GM12801 (cell line): ENCODE results near the gene SLC16A3.

Source experiments
- TF ChIP-seq, protein P1 (sequence below): IDR thresholded peaks from one replicate; pipeline ENCODE4 v1.5.1; 2011; ENCODE audit warnings: control low read depth; ENCODE audit not compliant: insufficient read length; ENCODE audit errors: extremely low read depth

Gene SLC16A3

DNA sequence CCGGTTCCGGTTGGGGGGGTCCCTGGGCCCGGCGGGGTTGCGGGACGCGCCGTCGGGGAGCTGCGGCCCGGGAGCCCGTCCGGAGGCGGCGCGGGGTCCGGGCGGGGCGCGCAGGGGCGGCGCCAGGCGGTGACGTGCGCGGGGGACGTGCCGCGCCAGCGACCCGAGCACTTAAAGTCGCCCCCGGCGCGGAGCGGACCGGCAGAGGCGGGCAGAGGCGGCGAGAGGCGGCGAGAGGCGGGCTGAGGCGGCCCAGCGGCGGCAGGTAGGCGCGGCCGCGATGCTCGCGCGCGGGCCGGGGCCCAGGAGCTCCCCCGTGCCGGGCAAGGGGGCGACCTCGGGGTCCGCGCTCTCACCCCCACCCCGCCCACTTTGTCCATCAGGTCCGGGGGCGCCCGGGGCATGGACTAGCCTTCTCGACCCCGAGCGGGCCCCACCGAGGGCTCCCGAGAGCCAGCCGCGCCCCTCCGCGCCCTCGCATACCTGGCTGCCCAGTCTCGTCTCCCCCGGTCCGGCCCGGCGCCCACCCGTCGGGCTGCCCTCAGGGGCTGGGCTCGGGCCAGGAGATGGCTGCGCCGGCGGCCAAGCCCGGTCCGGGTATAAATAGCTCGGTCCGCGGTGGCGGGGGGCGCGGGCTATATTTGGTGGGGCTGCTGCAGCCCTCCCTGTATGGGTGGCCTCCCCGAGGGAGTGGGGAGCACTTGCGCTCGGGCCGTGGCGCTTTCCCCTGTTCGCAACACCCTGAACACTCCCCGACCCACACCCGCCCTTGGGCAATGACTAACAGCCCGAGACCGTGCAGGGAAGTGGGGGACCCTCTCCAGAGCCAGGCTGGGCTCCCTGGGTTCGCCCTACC, at the start of gene SLC16A3:
SLC16A3 (plus strand) TSS at position 201 of the 856 bp plus-strand sequence. CDS start 6,967 bp downstream, outside the sequence.
- TF ChIP-seq, protein P1, sequence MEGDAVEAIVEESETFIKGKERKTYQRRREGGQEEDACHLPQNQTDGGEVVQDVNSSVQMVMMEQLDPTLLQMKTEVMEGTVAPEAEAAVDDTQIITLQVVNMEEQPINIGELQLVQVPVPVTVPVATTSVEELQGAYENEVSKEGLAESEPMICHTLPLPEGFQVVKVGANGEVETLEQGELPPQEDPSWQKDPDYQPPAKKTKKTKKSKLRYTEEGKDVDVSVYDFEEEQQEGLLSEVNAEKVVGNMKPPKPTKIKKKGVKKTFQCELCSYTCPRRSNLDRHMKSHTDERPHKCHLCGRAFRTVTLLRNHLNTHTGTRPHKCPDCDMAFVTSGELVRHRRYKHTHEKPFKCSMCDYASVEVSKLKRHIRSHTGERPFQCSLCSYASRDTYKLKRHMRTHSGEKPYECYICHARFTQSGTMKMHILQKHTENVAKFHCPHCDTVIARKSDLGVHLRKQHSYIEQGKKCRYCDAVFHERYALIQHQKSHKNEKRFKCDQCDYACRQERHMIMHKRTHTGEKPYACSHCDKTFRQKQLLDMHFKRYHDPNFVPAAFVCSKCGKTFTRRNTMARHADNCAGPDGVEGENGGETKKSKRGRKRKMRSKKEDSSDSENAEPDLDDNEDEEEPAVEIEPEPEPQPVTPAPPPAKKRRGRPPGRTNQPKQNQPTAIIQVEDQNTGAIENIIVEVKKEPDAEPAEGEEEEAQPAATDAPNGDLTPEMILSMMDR, result no peak

DNA sequence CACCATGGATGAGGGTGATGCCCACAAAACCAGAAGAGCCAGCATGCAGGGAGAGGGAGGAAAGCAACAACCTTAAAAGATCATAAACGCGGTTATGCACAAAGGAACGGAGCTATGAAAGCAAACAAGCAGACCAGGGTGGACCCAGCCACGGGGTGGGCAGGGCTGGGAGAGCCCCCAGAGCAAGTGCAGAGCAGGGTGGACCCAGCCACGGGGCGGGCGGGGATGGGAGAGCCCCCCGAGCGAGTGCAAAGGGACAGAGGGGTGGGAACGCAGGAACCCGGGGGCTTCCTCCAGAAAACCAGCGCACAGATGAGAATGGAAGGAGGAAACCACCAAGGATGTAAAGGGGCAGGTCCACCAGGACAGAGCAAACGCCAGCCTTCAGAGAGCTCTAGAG, 49.4 kb upstream of the SLC16A3 start:
- TF ChIP-seq, protein P1, result no peak

DNA sequence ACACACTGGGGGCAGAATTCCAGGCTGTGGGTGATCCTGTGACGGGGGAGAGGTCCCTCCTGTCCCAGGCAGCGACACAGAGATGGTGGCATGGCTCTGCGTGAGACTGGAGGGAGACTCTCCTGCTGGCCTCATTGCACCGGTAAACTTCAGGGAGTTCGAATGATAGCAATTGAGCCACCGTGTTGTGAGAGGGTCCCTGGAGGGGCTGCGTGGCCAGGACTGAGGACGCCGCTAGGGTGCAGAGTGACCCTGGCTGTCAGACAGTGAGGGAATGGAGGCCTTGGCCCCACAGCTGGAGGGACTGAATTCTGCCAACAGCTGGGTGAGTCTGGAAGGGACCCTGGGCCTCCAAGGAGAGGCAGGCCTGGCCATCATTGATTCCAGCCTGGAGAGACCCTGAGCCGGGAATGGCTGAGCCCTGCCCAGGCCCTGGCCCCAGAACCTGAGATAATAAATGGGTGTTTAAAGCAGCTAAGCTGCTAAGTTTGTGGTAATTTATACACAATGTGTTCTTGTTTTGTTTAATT, 48.8 kb upstream of the SLC16A3 start:
- TF ChIP-seq, protein P1, result no peak

DNA sequence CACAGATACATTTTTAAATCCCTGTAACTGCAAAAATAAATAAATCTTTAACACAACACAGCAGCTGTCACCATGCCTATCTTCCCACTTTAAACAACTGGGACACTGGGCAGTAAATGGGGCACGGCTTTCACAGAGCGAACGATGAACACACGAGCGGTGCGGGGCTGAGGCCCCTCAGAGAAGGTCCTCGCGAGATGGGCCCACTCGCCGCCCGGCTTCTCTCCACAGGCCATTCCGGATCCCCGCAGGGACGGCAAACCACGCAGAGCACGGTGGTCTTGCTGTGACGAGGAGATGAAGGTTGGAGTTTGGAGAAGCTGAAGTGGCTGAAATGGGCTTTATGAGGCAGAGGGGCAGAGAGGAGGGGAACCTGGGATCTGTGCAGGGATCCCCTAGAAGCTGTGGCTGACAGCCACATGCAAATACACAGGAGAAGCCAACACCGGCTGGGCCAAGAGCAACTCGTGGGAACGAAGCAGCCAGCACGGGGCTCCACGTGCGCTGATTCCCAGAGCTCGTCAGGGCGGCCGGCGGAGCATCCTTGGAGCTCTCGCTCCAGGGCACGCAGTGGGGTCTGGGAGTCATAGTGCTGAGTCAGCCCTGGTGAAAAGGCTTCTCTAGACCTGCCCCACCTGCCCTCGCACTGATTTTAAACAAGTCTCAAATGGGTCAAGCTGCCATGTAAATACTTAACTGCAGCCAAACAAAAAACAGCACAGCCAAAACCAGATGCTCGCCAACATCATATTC, 47.9 kb upstream of the SLC16A3 start:
- TF ChIP-seq, protein P1, result no peak

DNA sequence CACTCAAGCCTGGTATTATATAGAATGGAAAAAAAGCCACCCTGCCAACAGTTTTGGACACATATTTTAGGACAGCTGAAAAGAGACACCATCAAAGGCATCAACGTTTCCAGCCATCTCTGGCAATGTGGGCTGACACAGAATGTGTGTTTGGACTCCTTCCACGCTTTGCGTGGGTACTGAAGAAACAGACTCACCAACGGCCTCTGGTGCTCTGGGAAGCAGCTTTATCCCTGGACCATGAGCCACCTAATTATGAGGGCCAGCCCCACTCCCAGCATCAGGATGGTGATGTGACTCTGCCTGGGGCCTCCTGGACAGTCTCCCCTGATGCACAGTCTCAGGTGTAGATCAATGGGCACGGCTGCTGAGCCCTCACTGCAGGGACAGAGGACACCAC, 44.1 kb upstream of the SLC16A3 start:
- TF ChIP-seq, protein P1, result no peak

DNA sequence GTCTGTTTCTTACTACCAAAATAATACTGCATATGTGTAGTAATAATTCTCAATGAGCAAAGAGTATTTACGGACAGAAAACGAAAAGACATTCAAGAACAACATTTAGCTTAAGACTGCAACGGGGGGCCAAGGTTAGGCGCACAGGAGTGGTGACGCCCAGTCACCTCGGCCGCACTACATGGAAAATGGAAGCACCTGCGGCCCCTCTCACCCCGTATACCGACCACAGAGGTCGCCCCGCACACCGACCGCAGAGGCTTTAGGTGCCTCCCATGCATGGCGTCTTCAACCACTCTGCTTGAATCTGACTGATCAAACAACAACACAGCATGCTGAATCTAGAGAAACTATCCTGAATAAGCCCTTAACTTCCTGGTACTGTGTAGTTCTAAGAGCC, 42.6 kb upstream of the SLC16A3 start:
- TF ChIP-seq, protein P1, result no peak

DNA sequence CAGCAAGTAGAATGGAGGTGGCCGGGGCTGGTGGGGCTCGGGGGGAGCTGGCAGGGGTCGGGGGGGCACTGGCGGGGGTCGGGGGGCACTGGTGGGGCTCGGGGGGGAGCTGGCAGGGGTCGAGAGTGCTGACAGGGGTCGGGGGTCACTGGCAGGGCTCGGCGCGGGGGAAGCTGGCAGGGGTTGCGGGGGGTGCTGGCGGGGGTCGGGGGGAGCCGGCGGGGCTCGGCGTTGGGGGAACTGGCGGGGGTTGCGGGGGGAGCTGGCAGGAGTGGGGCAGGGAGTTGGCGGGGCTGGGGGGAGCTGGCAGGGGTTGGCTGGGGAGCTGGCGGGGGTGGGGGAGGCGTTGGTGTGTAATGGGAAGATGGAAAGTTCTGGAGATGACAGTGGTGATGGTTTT, 41.3 kb upstream of the SLC16A3 start:
- TF ChIP-seq, protein P1, result no peak
